NCI-H2107 treated with DMSO at 0.1 percent for 48 hours (cell line): Measurements from ENCODE around the gene GUCD1.
"Not testable (repeated sequence)": the region's sequence is repeated elsewhere in the genome, so short reads cannot be mapped to it uniquely, and the experiment has no call there.

Experiments used
- DNase-seq: peaks from one replicate; lab custom pipeline; 2025; ENCODE audit not compliant: unreplicated experiment; lab: John Stamatoyannopoulos, UW

GUCD1 gene

DNA sequence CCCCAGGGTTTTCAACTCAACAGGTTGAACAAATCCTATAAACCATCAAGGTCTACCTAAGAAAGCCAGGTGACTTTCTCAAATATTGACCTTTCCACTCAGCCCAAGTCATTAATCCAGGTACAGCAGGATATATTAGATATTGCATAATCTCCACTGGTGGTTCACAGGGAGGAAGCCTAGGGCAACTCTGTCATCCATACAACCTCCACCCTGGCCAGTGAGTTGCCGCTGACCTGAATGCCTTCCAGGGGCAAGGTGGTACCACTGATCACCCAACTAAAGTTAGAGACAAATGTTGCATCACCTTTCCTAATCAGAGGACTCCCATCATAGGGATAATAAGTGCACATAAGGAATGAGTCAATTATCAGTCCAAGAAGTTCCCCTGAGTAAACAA lies 22.9 kb downstream of the GUCD1 start:
- DNase-seq, result no peak

DNA sequence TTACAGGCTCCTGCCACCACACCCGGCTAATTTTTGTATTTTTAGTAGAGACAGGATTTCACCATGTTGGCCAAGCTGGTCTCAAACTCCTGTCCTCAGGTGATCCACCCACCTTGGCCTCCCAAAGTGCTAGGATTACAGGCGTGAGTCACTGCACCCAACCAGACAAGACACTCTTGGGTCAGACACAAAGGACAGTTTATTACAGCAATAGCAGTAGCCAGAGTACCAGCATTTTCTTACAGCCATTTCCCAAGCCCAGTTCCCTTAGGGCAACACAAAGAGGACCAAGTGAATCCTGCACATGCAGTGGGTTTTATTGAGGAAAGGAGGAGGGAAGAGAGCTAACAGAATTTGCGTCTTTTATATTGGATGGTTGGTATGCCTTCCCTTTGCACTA lies 24.0 kb downstream of the GUCD1 start:
- DNase-seq, result not testable (repeated sequence)

DNA sequence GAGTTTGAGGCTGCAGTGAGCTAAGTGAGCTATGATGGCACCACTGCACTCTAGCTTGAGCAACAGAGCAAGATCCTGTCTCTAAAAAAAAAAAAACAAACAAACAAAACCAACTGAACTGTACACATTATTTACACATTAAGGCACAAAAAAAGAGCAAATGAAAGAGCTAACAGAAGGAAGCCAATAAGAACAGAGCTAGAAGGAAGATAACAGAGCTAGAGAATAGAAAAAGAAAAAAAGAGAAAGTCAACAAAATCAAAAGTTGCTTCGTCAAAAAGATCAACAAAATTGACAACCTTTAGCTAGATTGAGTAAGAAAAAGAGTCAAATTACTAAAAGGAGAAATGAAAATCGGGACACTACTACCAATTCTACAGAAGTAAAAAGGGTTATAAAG lies 25.0 kb downstream of the GUCD1 start:
- DNase-seq, result no peak

DNA sequence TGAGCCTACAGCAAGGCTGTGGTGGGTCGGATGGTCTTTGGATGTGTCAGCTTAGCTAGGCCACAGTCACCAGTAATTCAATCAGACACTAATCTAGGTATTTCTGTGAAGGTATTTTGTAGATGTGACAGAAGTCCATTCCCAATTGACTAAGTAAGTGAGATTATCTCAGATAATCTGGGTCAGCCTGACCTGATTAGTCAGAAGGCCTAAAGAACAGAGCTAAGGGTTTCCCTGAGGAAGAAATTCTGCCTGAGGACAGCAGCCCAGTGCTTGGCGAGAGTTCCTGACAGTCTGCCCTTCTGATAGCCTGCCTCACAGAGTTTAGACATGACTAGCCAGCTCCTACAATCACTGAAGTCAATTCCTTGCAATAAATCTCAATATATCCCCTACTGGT lies 28.7 kb downstream of the GUCD1 start:
- DNase-seq, result no peak

DNA sequence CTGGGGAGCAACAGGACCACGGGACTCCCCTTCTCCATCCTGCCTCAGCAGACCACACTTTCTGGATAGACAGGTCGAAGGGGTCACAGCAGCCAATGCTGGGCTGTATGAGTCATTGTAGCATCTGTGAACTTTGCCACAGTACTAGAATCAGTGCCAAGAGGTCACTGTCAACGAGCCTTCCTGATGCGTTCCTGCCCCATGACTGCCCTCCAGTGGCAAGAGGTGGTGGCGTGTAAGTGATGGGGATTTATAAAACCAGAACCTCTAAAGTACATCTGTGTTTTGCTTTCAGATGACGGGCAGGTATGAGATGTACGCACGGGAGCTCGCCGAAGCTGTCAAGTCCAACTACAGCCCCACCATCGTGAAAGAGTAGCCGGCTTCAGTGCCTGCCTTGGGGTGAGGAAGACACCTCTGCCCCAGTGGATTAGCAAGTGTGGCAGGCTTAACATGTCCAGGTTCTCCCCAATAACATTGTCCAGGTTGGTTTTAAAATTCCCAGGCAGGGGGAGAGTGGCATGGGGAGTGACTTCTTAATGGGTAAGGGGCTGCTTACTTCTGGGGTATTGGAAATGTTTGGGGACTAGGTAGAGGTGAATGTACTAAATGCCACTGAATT lies 29.4 kb downstream of the GUCD1 start:
- peak; percentile 35 for DNase-seq

DNA sequence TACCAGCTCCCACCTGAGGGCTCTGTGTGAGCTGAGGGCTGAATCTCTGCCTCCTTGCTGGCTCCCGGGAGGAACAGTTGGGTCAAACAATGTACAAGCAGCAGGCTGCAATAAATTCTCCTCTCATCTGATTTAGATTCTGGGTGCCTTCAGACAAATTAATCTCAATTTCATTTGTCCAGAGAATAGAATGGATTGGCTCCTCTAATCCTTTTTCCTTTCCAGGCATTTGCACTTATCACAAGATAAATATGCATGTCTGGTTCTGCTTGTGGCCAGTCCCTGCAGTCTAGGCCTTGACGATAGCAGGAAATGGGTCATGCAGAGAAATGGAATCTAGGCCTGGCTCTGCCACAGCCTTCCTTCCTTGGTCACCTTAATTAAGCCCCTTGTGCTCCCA lies 31.1 kb downstream of the GUCD1 start:
- no peak for DNase-seq

DNA sequence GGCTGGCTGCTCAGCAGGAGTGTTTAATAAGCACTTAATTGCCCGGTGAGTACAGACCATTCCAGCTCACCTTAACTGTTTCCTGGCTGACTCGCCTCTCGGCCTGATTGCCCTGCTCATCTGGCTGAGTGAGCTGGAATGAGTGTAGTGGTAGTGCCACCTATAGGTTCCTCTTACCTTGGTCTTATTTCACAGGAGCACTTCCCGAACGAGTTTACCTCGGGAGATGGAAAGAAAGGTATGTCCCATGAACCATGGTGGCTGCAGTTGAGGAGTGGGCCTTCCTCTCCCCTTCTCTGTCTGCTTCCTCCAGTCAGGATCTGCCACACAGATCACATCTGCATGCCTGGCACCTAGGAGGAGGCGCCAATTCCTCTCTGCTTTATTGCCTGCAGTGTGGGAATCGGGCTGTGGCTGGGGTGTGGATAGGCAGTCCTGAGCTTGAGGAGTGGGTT lies 33.1 kb downstream of the GUCD1 start:
- DNase-seq, result peak; percentile 69

DNA sequence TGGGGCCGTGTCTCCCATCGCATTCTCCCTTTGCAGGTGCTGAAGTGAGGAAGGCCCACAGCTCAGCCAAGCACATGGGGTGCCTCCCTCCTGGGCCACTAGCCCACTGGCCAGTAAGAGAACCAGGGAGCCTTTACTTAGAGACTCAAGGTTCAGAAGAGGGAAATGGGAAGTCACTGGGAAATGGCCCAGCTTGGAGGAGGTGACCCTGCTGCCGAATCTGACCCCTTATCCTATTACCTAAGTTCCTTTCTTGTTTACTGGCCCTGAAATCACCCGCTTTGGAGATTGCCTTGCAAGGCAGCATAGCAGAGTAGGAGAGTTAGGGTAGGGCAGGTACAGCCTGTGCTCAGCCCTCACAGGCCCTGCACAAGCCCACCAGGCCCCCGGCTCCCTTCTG lies 35.4 kb downstream of the GUCD1 start:
- DNase-seq, result no peak

DNA sequence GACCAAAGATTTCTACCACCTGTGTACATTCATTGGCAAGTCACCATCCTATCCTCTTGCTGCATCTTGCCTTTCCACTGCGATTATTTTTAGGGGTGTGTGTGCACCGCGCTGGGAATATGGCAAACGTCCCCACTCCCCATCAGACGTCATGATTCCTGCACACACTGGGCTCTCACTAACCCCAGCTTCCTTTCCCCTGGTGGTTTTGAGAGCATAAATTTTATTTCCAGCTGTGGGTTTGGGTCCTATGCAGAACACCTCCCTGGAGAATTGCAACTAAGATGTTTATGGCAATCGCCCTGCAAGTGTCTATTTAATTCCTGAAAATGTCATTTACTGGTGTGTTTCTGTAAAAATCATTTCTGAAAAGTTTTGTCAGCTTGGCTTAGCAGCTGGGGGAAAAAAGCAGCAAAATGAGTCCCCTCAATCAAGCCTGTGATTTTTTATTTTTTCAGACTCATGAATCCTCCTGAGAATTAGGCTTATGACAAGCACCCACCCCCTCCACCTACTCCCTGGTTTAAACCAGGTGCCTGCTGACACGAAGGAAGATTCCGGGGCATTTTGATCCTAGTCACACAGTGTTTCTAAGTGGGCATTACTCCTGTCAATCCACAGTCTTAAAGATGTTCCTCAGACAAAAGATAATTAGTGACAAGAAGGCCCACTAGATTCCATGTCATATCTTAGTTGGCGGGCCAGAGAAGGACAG lies 36.0 kb downstream of the GUCD1 start:
- DNase-seq, result no peak

DNA sequence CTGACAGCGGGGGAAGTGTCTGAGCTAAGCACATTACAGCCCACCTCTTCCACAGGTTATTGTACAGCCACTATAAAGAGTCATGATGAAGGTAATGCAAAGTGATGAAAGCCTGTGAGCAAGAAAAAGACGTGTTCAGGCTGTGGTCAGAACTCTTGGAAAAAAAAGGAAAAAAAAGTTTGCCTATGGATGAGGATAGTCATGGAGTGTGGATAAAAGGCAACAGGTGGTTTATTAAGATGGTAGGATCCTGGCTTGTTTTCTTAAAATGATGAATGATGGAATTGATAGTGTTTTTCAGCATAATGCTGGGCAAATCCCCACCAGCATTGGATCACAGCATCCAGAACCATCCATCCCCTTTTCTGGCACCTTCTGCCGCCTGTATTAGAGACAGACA lies 36.7 kb downstream of the GUCD1 start:
- no peak for DNase-seq

DNA sequence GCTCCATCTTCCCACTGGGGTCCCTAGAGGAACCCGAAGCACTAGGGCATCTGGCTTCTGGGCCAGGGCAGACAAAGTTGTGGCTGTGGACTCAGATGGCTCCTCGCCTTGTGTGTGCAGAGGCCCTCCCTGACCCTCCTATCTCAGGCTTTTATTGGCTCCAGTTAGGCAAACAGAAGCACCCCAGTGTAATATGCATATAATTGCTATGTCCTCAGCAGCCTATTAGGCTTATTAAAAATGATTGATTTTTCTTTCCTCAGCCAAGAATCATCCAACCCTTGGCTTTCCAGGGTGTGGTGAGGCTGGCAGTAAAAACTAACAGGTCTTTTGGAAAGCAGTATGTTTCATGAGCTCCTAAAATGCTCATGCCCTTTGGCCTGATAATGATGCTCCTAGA lies 37.5 kb downstream of the GUCD1 start:
- no peak for DNase-seq

DNA sequence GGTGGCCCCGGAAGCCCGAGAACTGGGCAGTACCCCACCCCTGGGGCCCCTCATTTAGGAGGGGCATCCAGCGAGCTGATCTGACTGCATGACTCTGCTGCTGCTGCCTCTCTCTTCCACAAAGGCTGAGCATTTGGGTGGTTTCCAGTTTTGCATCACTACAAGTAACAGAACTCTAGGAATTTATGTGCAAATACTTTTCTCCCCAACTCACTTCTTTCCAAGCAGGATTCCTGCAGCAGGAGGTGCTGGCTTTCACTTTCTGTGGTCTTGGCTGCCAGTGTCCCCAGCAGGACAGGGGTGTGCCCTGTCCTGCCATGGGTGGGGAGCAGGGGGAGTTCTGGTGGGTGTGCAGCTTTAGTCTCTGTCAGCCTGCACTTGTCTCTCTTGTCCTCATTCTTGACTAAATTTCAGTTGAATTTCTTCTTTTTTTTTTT lies 38.6 kb downstream of the GUCD1 start:
- DNase-seq, result no peak

DNA sequence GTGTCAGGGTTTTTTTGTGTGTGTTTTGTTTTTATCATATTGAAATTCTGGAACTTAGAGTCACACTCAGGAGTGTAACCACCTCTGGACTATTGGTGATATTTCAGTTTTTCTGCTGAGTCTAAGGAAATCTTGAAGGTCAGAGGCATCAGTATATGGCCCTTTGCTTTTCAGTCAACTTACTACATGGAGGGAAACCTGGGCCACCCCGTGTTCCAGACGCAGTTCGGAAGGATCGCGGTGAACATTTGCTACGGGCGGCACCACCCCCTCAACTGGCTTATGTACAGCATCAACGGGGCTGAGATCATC lies 40.0 kb downstream of the GUCD1 start:
- no peak for DNase-seq

DNA sequence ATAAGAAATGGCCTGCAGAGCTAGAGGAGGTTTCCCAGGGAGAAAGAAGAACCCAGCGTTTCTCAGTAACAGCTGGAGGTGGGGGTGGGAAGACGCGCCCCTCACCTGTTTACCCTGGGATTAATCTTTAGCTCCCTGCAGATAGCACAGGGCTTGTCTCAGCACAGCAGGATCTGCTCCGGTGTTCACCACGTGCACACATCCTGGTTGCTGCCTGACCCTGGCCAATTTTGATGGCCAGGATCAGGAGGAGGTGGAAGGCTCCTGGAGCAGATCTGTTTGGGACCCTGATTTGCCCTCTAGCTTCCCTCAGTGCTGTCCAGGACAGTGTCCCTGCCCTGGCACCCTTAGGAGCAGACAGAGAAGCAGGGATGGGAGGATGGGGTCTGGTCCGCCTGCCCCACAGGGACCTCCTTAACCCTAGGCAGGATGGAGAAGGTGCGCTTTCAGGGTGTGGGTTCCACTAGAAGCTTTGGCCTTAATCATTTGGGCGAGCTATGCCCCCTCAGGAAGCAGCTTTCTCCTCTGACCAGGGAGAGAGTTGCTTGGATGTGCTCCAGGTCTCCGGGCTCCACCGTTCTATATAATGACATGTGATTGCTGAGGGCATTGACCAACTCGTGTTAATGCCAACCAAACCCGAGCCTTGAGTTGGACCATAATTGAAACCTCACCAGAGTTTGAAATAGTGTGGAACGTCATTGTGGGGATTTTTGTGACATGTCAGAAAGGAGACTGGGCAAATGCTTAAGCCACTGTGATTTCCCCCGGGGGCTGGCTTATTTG lies 40.5 kb downstream of the GUCD1 start:
- DNase-seq, result no peak

DNA sequence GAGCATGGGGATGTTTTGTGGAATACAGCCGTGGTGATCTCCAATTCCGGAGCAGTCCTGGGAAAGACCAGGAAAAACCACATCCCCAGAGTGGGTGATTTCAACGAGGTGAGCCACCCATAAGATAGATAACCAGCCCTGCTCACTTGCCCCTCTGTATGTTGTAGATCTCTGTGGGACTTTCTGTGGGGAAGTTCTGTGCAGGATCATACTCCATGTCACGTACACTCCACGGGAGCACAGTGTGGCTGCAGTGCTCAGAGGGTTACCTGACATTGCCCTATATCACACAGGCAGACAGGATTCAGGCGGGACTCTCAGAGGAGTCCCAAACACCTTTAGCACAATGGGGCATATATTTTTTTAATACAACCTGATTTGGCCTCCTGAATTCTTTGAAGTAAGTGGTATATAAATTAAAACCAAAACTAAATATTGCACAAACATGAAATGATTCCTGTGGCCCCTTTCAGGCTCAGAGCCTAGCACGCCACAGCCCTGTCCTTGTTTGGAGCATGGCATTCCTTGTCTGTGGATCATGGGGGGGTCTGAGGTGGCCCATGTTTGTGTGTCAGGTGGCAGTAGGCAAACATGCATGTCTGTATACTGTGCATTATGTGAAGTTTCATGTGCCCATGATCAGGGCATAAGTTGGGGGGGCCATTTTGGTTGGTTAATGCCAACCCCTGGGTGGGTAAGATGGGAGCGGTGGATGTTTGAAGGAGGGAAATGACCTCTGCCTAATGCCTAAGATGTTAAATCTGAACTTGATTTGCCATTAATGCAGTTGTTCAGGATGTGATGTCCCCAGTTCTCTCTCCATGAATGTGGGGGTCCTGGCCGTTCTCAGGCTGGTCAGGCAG lies 41.3 kb downstream of the GUCD1 start:
- no peak for DNase-seq

DNA sequence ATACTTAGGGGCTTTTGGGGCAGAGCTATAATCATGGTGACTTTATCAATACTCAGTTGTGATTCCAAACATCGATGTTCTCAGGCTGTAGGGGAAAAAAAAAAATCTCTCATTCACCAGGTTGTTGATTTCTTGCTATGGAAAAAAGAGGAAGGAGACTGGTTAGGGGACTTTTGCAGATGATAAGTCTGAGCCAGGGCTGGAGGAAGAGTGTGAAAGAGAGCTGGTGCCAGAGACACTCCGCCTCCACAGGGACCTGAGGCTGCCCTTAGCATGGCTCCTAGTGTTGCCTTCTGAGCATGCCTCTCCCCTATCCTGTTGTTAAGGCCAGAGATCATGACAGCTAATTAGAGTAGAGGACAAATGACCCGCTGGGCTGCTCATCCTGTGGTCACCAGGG lies 42.9 kb downstream of the GUCD1 start:
- no peak for DNase-seq

DNA sequence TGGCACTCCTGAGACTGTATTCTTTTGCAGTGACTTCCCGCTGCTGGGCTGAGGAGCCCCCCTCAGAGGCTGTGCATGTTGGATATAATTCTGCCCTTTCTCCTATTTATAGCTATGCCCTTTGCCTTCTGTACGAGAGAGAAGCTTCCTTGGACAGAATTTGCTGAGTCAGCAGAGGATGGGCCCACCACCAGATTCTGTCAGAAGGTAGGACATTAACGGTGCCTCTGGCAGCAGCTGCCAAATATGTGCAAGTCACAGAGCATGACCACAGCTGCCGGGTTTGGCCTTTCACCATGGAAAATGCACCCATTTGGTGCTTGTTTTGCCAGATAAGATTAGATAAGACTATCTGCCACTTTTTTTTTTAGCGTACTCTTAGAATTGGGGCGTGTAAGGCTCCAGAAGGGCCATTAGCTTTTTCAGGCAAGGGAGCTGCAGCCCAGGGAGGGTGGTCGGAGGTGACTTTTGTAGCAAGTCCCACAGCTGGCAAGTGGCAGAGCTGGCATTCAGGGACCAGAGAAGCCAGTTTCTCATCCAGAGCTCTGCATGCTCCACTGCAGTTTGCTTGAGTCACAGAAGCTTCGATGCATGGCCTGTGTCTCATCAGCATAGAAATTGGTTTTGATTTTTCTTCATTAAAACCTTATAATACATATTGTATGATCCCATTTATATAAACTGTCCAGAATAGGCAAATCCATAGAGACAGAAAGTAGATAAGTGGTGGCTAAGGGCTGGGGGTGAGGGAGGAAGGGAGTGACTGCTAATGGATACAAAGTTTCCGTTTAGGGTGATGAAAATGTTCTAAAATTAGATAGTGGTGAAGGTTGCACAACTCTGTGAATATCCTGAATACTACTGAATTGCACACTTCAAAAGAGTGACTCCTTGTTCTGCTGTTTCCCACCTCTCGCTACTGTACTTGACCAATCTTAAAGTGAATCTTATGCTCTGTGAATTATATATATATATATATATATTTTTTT lies 44.0 kb downstream of the GUCD1 start:
- DNase-seq, result no peak

DNA sequence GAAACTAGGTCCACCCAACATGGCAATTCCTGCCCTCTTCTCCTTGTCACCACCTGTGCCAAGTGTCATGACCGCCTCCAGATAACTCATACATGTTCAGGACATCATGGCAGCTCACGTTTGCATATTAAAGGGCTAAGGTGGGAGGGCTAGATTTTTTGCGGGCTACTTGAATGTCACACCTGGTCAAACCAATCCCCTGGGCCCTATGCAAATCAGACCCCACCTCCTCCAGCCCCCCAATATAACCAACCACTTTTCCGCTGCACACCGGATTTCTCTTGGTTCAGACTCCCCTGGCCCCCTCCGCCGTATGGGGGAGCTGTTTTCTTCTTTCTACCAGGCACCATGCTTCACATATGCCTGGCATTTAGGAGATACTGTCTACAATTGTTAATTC lies 47.2 kb downstream of the GUCD1 start:
- no peak for DNase-seq

DNA sequence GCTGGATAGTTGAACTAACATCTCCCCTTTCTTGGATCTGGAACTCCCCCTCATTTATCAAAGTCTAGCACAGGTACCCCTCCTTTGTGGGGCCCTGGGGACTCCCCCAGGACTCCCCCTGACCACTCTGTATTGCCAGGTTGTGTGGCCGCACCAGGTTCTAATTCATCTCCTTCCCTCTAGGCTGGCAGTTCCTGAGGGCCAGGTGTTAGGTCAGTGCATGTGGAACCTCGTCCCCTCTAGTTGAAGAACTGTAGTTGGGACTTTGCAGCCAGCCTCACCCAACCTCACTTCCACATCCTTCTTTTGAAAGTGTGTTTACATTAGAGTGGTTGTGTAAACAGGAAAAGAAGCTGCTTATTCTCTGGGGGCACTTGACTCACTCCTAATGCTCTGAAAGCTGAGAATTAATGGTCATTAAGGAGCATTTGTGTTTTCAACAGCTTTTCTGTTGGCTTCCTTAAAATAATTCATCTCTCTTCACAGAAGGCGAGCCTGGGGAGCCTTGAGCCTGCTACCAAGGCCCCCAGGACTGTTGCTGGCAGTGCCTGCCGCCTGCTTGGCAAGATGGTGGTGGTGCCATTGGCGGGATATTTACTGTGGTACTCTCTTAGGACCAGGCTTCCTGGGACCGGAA lies 48.0 kb downstream of the GUCD1 start:
- DNase-seq, result peak; percentile 69
